NCI-H1930 (cell line): ENCODE data around the gene VWA8.
"Not testable (repeated sequence)": the region's sequence is repeated elsewhere in the genome, so short reads cannot be mapped to it uniquely, and the experiment has no call there.

Experiments used
- DNase-seq, 2 experiments: peaks; one replicate each; lab custom pipeline; 2025; lab: John Stamatoyannopoulos, UW

VWA8 gene

DNA sequence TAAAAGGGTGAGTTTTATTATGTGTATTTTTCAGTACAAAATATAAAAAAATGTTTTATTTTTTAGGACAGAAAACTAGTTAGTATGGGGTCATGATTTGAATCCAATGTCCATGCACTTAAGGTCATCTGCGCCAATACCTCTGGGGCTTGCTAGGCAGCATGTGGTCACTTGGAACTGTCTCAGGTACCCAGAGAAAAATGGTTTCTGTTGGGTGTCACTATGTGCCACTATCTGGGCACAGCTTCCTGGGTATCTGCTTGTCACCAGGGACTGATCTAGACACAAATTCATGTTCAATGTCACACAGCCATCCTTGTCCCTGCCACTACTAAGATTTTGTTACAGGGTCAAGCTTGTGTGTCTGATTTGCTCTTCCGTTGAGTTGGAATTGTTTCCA lies 403.2 kb downstream of the VWA8 start:
- no peak for DNase-seq

DNA sequence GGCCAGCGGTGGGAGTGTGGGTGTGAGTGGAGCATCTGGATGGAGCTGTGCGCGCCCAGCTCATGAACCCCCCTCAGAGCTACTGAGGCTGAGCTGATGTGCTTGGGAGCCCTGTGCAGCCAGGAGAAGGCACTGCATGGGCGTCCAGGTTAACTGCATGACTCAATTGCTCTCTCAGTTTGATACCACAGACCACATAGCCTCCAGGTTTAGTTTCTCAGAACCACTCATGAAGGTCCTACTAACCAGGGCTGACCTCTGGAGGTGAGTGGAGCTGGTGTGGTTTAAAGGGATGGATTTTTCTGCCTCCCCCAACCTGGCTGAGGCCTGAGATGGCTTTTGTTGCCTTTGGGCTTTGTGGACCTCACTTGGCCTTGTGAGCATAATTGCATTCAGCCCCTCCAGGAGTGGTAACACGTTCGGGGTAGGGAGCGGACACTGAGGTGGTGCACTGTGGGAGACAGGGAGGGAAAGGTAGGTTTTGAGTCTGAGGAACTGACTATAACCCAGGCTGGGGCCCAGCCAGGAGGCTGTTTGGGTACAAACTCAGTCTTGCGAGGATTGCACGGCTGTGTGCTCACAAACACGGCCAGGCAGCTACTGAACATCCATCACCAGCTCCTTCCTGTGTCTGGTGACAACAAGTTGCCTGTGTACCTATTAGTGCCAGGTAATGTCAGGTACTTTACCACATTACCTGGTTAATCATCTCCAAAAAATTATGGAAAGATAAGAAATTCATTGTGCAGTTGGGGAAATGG lies 406.1 kb downstream of the VWA8 start:
- no peak for DNase-seq

- no peak for DNase-seq
Measured at GRCh38 chr13:41554180-41554579, 406.7 kb downstream of the VWA8 start.

GRCh38 chr13:41552031-41552430 lies 408.9 kb downstream of the VWA8 start:
- no peak for DNase-seq

DNA sequence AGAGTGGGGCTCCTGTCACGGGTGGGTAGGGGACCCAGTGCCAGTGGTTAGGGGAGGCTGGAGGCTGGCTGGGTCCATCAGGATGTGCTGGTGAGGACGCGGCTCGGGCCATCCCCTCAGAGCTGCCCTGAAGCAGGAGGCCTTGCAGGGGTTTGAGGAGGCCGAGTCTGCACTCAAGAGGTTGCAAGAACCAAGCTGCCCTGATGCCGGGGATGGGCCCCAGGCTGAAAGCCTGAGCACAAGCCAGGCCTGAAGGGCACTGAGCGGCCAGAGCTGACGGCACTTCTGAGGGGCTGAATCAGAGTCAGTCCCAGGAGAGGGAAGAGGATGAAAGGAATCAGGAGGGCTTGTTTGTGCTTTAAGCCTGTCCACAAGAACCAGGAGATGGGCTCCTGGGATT lies 410.6 kb downstream of the VWA8 start:
- no peak for DNase-seq

DNA sequence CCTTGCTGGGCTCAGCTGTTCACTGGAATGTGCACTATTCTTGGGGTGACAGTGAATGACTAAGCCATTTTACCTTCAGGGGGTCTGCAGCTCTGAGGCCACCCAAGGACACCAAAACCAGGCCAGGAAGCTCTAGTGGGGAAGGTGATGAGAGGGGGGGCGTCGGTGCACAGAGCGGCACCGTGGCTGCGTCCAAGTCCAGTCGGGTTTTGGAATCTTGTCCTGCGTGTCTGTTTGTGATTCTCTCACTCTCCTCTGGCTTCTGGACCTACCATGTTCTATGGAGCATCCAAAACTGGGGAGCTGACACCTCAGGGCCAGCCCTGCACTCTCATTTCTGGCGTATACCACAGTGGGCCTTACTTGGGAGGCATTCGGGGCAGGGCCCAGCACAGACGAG lies 411.4 kb downstream of the VWA8 start:
- DNase-seq, result no peak

GRCh38 chr13:41548910-41549309 lies 412.0 kb downstream of the VWA8 start:
- DNase-seq, result no peak

DNA sequence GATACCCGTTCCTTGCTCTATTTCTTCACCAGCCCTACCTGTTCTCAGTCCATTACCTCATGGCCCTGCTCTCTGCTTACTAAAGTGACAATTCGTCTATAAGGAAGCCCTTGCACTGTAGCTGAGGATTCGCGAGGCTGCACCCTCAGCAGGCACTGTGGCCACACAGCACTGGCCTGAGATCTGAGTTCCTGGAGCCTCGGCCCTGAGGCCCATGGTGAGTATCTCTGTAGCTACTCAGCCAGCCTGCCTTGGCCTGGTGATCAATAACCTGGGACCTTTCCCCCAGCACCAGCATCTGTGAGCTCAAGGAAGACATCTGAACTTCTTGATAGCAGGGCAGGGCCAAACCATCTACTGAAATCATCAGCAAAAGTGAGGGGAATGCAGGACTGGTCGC lies 412.9 kb downstream of the VWA8 start:
- no peak for DNase-seq

- DNase-seq, result no peak
Measured at GRCh38 chr13:41547251-41548000, 413.5 kb downstream of the VWA8 start.

DNA sequence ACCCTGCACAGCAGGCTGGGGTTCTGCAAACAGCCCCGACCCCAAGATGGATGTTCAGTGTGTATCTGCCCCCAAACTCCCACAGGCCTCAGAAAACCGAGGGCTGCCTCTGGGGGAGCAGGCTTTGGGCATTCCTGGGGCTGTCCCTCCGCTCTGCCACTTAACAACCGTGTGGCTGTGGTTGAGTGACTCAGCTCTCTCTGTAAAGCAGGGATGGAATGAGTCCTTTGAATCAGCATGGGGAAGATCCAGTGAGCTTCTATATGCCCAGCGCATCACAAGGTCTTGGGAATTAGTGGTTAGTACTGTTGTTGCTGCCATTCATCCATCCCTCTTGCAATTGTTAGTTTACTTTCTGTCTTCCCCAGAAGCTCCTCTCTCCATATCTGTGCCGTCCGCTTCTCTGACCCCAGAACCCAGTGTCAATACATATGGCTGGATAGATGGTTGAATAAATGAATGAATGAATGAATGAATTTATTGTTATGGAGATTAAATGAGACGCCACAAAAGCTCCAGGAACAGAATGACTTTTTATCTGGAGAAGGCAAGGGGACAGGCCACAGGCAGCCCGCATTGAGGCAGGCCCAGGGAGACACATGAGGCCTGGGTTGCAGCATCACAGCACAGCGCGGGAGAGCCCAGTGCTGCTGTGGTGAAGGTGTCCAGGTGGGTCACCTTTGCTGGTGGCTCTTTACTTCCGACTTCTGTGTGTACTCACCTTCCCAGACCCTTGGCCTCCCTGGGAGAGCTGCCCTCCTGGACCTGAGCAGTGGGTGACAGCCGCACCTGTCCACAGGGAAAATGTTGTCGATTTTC lies 414.3 kb downstream of the VWA8 start:
- DNase-seq, result no peak

GRCh38 chr13:41545432-41545707 lies 415.5 kb downstream of the VWA8 start:
- no peak for DNase-seq

DNA sequence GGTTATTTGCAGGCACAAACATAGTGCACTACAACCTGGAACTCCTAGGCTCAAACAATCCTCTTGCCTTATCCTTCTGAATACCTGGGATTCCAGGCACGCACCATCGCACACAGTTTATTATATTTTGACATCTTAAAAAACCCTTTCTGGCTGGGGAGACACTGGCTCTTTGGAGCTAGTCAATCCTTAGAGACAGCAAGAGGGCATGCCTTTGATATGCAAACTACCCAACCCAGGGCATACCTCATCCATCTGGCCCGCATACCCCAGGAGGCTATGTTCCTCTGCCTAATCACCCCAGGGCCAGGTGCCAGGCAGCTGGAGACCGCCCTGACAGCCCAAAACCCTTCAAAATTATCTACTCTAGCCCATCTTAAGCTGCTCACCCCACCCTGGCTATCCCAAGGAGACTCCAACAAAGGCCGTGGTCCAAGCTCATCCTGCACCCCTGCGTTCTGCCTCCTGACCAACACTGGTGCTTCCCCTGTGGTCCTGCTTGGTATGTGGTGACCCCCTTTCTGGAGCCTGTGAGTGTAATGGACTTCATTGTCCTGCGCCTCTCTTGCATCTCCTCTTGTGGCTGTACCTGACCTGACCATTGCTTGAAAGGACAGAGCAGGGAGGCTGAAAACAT lies 417.1 kb downstream of the VWA8 start:
- no peak for DNase-seq

GRCh38 chr13:41542799-41543198 lies 418.1 kb downstream of the VWA8 start:
- DNase-seq, result not testable (repeated sequence)

DNA sequence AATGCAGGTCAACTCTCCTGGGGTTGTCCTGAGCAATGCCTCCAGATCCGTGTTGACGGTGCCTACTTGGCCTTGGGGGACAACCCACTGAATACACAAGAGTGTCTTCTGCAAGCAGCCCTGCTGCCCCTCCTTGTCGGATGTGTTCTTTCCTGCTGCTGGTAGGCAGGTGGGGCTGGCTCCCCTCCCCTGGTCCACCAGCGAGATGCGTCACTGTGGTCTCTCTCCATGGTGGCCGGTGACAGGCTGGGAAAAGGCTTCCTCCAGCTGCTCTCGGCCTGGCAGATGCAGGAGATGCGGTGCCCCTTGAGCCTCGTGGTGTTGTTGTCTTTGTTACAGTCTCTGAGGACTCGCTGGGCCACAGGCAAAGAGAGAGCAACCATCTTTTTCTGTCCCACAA lies 418.6 kb downstream of the VWA8 start:
- DNase-seq, result no peak

DNA sequence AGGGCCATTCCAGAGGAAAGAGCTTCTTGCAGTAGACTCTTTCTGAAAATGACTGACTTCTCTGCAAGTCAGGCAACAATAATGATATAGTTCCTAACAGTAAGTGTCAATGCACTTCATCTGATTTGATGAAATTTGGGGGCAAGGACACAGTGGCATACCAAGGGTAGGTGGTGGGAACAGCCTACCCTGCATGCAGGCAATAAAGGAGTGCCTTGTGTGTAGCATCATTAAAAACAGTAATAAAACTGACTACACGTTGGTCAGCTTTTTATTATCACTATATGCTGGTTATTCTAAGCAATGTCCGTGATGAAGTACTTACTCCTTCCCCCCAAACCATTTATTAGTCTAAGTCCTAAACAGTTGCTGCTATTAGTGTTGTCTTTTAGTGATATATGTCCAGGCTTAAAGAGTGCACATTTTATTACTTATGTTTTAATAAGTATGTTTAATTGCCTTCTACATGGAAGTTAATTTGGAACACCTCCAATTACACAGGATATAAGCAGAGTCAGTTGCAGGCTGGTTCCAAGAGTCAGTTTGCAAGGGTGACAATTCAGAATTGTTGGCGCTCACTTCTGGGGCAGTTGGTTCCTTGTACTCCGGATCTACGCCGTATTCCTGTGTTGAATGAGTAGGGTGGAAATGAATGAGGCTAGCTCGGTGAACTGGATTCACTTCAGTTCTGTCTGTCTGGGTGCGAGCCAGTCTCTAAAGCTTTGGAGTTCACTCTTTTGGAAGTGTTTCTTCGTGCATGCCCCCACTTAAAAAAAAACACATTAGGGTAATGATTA lies 419.6 kb downstream of the VWA8 start:
- DNase-seq, result no peak

DNA sequence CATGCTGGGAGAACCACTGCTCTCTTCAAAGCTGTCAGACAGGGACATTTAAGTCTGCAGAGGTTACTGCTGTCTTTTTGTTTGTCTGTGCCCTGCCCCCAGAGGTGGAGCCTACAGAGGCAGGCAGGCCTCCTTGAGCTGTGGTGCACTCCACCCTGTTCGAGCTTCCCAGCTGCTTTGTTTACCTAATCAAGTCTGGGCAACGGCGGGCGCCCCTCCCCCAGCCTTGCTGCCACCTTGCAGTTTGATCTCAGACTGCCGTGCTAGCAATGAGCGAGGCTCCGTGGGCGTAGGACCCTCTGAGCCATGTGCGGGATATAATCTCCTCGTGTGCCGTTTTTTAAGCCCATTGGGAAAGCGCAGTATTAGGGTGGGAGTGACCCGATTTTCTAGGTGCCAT lies 420.7 kb downstream of the VWA8 start:
- DNase-seq, result not testable (repeated sequence)

DNA sequence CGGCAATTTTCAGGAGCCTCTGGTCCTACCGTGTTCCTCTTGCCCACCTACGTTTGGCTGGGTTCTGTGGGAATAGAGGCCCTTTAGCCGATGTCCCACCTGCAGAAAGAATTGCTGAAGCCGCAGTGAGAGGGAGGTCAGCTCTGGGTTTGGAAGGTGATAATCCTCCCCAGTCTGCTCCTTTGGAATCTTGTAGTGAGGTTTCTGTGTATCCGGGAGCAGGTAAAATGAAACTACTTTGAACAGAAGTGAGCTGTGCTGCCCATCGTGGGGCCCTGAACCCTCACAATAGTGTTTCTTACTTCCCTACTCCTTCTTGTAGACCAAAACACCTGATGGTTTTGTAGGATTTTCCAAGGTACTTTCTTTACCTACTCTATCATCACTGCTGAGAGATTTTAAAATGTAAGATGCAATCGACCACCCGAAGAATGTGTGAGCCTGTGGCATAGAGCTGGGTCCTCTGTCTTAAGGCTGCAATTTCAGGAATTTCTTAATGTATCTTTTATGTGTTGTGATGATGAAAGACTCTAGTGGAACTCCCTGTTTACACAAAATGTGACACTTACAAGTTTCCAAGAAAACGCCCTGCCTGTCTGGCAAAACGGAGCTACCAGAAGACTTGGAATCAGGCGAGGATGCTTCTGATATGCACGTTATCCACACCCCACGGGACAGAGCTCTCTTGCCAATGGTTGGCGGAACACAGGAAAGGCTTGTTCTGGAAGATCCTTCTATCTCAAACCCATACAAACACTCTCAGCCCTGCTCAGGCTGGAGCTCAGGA lies 427.4 kb downstream of the VWA8 start:
- DNase-seq, result no peak

DNA sequence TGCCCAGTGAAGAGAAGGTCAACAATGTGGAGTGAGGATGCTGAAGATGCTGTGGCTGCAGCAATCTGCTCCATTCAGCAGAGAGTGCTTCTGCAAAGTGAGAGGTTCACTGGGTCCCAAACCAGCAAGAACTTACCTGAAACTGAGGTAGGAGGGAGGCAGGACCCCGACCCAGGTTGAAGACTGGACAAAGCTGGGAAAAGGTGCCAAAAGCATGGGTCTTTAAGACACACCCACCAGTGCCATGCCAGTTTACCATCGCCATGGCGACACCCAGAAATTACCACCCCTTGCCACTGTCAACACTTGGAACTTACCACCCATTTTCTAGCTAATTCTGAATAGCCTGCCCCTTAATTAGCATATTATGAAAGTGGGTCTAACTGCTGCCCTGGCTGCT lies 432.9 kb downstream of the VWA8 start:
- DNase-seq, result no peak

DNA sequence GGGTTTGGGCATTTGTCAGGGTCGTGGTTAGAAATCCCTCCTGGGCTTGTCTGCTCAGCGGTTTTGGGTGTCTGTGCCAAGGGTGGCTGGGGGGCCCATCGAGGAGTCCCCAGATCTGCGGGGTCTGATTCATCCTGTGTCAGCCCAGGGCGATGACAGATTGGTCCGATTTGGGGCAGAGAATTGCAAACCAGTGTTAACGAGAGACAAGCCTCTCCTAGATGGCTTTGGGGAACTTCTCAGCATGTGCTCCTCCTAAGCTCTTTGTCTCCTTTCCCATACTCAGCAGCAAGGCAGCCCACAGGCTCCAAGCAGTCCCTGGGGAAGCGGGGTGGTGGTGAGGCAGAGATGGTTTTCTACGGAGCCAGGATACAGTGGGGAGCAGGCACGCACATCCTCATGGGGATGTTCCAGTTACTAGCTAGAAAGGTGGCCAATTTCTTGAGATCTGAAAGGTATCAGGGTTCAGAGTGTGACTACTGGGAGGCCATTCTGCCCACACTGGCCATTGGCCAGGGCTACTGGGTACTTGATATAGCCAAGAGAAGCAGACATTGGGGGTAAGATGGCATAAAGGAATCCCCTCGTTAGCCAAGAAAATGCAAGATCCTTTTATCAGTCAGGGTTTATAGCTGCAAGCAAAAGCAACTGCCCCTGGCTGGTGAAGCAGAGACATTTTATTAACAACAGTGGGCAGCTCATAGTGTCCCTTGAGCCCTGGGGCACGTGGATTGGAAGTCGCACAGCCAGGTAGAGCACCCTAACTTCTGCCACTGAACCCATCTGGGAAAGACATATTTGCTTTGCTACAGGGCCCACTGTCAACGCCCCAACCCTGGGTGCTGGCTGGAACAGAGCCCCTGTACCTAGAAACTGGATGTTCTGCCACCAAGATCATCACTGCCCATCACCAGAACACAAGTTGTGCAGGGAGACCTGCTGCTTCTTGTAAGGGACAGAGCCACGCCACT lies 440.0 kb downstream of the VWA8 start:
- DNase-seq, result no peak
